HepG2 (cell line): ENCODE results near the gene PDCD5. TPM values are rescaled to one million over a fixed set of nuclear protein-coding genes. Genes with fewer than 3 reads are reported as not detected.

Experiments used
- ARNTL ChIP-seq: sonication (generic); formaldehyde crosslinking; IDR thresholded peaks from 2 replicates; pipeline ENCODE4 v1.4.0; 2020; ENCODE audit warnings: mild to moderate bottlenecking, missing genetic modification reagents
- EEA1 ChIP-seq: sonication (generic); formaldehyde crosslinking; IDR thresholded peaks from 2 replicates; pipeline ENCODE4 v1.5.1; 2020; ENCODE audit warnings: mild to moderate bottlenecking, missing genetic modification reagents, borderline replicate concordance
- GATAD2A ChIP-seq: IDR thresholded peaks from 2 replicates; pipeline ENCODE4 v1.6.1; 2016
- GTF2F1 ChIP-seq: fragments of 150-350 bp; IDR thresholded peaks from 2 replicates; pipeline ENCODE4 v1.6.1; 2014; ENCODE audit warnings: low read length
- KDM5B ChIP-seq: sonication (generic); formaldehyde crosslinking; IDR thresholded peaks from 2 replicates; pipeline ENCODE4 v1.4.0; 2020; ENCODE audit warnings: missing genetic modification reagents, mild to moderate bottlenecking, borderline replicate concordance
- PHF20 ChIP-seq: sonication (generic); formaldehyde crosslinking; IDR thresholded peaks from 2 replicates; pipeline ENCODE4 v1.5.0; 2020; ENCODE audit warnings: mild to moderate bottlenecking, missing genetic modification reagents
- POGZ ChIP-seq: sonication (generic); formaldehyde crosslinking; IDR thresholded peaks from 2 replicates; pipeline ENCODE4 v1.4.0; 2020; ENCODE audit warnings: mild to moderate bottlenecking, missing genetic modification reagents
- SPEN ChIP-seq: sonication (generic); formaldehyde crosslinking; IDR thresholded peaks from 2 replicates; pipeline ENCODE4 v1.5.1; 2020; ENCODE audit warnings: low read depth, mild to moderate bottlenecking, missing genetic modification reagents
- SRSF1 ChIP-seq: fragments of 200-400 bp; formaldehyde crosslinking; optimal IDR thresholded peaks from 2 replicates; pipeline ENCODE3; 2017; ENCODE audit warnings: mild to moderate bottlenecking, low read depth, low read length, moderate library complexity
- TGIF2 ChIP-seq: IDR thresholded peaks from 2 replicates; pipeline ENCODE4 v1.6.1; 2016; ENCODE audit warnings: control low read depth, missing compliant biosample characterization
- THAP11 ChIP-seq: IDR thresholded peaks from 2 replicates; pipeline ENCODE4 v1.6.1; 2016; ENCODE audit warnings: missing biosample characterization, missing genetic modification reagents
- TMF1 ChIP-seq: sonication (generic); formaldehyde crosslinking; IDR thresholded peaks from 2 replicates; pipeline ENCODE4 v1.8.1; 2022; ENCODE audit warnings: low read depth, missing genetic modification reagents
- ZMAT3 ChIP-seq: sonication (generic); formaldehyde crosslinking; conservative IDR thresholded peaks from 2 replicates; pipeline ENCODE4 v1.7.0; 2021; ENCODE audit warnings: missing genetic modification reagents
- ZNF138 ChIP-seq: sonication (generic); formaldehyde crosslinking; IDR thresholded peaks from 2 replicates; pipeline ENCODE4 v1.5.0; 2020; ENCODE audit warnings: mild to moderate bottlenecking, low read depth, missing genetic modification reagents
- ZNF354B ChIP-seq: sonication (generic); formaldehyde crosslinking; IDR thresholded peaks from 2 replicates; pipeline ENCODE4 v1.8.0; 2022; ENCODE audit warnings: mild to moderate bottlenecking, missing genetic modification reagents
- ZNF547 ChIP-seq: sonication (generic); formaldehyde crosslinking; IDR thresholded peaks from 2 replicates; pipeline ENCODE4 v1.5.1; 2020; ENCODE audit warnings: mild to moderate bottlenecking, missing genetic modification reagents
- ZNF749 ChIP-seq: sonication (generic); formaldehyde crosslinking; IDR thresholded peaks from 2 replicates; pipeline ENCODE4 v1.8.0; 2022; ENCODE audit warnings: mild to moderate bottlenecking, missing genetic modification reagents, moderate library complexity, borderline replicate concordance
- polyA plus RNA-seq, 8 experiments: library from polyadenylated mRNA; depleted of rRNA in 3 of 8; stranded (reverse) in 7 of 8; unstranded in 1 of 8; fragments of >200 nt; fragmentation: Illumina TruSeq in 4 of 8; extraction: Trizol in 4 of 8; gene quantifications; 2 replicates each; pipeline versions ENCODE4 v1.2.1 to v1.2.3, GENCODE V29; 2011 to 2016; ENCODE audit warnings: low read depth in 4 of 8, missing spikeins in 1 of 8, mixed read lengths in 1 of 8; ENCODE audit not compliant: insufficient read depth in 1 of 8
- total RNA-seq, 5 experiments: library from RNA; depleted of rRNA; stranded (reverse); fragments of >200 nt; fragmentation: Illumina TruSeq; extraction: Trizol; gene quantifications; 2 replicates each; pipeline ENCODE4 v1.2.3, GENCODE V29; 2016; ENCODE audit warnings: low read depth in 1 of 5
- TF ChIP-seq, protein P1 (sequence below): sonication (generic); formaldehyde crosslinking; conservative IDR thresholded peaks from 2 replicates; pipeline ENCODE4 v1.4.0; 2020; ENCODE audit warnings: mild to moderate bottlenecking, missing genetic modification reagents, moderate library complexity
- TF ChIP-seq, protein P2 (sequence below): sonication (generic); formaldehyde crosslinking; IDR thresholded peaks from 2 replicates; pipeline ENCODE4 v1.4.0; 2020; ENCODE audit warnings: mild to moderate bottlenecking, missing genetic modification reagents
- TF ChIP-seq, protein P3 (sequence below): sonication (generic); formaldehyde crosslinking; IDR thresholded peaks from 2 replicates; pipeline ENCODE4 v1.4.0; 2020; ENCODE audit warnings: missing genetic modification reagents

The PDCD5 gene
- total and polyA plus RNA-seq, 2 of the 13 experiments (the other 11 are each of a cell fraction or from before 2014, with no cell fraction given) = 56.3 to 332 TPM

DNA sequence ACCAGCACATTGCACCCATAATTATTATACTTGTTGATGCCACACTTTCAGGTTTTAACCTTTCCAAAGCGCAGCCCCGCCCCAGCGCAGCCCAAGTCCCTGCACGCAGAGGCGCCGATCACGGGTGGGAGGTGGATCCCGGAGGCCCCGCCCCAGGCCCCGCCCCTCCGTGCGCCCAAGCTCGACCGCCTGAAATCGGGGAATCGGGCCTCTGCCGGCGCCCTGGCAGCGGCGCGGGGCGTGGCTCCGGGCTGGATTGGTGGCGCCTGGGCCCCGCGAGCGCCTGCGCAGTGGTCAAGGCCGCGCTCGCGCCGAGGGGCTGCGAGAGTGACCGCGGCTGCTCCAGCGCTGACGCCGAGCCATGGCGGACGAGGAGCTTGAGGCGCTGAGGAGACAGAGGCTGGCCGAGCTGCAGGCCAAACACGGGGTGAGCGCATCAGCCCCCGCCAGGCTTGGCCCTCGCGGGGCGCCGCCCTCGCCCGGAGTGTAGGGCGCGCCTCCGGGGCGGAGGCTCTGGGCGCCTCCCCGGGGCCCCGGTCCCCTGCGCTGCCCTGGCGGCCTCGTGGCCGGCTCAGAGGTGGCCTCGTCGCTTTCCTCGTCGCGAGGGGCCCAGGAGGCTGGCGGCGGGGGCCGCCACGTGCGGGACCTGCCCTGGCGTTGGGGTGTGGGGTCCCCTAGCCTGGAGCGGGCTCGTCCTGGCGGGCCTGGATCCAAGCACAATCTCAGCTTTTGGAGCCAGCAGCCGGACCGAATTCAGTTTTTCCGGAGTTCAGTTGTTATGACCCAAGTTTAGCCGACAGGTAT is at the start of gene PDCD5 (continued):
- TF ChIP-seq, protein P1, sequence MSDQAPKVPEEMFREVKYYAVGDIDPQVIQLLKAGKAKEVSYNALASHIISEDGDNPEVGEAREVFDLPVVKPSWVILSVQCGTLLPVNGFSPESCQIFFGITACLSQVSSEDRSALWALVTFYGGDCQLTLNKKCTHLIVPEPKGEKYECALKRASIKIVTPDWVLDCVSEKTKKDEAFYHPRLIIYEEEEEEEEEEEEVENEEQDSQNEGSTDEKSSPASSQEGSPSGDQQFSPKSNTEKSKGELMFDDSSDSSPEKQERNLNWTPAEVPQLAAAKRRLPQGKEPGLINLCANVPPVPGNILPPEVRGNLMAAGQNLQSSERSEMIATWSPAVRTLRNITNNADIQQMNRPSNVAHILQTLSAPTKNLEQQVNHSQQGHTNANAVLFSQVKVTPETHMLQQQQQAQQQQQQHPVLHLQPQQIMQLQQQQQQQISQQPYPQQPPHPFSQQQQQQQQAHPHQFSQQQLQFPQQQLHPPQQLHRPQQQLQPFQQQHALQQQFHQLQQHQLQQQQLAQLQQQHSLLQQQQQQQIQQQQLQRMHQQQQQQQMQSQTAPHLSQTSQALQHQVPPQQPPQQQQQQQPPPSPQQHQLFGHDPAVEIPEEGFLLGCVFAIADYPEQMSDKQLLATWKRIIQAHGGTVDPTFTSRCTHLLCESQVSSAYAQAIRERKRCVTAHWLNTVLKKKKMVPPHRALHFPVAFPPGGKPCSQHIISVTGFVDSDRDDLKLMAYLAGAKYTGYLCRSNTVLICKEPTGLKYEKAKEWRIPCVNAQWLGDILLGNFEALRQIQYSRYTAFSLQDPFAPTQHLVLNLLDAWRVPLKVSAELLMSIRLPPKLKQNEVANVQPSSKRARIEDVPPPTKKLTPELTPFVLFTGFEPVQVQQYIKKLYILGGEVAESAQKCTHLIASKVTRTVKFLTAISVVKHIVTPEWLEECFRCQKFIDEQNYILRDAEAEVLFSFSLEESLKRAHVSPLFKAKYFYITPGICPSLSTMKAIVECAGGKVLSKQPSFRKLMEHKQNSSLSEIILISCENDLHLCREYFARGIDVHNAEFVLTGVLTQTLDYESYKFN = peak; percentile 43; the same call in 1 of the 2 replicates
- peak; percentile 60; the same call in 1 of the 2 replicates for TF ChIP-seq ARNTL (CRISPR knock-in tag)
- TF ChIP-seq GATAD2A (CRISPR knock-in tag) = peak; percentile 45; the same call in 1 of the 2 replicates
- TF ChIP-seq KDM5B = peak; percentile 73; the same call in 1 of the 2 replicates
- peak; percentile 65 for TF ChIP-seq PHF20 (CRISPR knock-in tag)
- TF ChIP-seq, protein P2, sequence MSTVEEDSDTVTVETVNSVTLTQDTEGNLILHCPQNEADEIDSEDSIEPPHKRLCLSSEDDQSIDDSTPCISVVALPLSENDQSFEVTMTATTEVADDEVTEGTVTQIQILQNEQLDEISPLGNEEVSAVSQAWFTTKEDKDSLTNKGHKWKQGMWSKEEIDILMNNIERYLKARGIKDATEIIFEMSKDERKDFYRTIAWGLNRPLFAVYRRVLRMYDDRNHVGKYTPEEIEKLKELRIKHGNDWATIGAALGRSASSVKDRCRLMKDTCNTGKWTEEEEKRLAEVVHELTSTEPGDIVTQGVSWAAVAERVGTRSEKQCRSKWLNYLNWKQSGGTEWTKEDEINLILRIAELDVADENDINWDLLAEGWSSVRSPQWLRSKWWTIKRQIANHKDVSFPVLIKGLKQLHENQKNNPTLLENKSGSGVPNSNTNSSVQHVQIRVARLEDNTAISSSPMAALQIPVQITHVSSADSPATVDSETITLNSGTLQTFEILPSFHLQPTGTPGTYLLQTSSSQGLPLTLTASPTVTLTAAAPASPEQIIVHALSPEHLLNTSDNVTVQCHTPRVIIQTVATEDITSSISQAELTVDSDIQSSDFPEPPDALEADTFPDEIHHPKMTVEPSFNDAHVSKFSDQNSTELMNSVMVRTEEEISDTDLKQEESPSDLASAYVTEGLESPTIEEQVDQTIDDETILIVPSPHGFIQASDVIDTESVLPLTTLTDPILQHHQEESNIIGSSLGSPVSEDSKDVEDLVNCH (CRISPR knock-in tag) = no peak
- 0 out of 2 replicates have a peak, but pooled peaks have one; percentile 18 for TF ChIP-seq ZMAT3 (CRISPR knock-in tag)
- TF ChIP-seq ZNF354B (CRISPR knock-in tag) = no peak; the same call in 1 of the 2 replicates
- peak; percentile 73 for TF ChIP-seq SRSF1
- TF ChIP-seq ZNF138 = peak; percentile 28; the same call in 1 of the 2 replicates
- peak; percentile 44; the same call in 1 of the 2 replicates for TF ChIP-seq POGZ (CRISPR knock-in tag)
- peak; percentile 89 for TF ChIP-seq TMF1 (CRISPR knock-in tag)
- 0 out of 2 replicates have a peak, but pooled peaks have one; percentile 8 for TF ChIP-seq GTF2F1
- no peak for TF ChIP-seq ZNF749 (CRISPR knock-in tag)
- peak; percentile 76 for TF ChIP-seq THAP11
- TF ChIP-seq SPEN = peak; percentile 67; the same call in 1 of the 2 replicates
- peak; percentile 82 for TF ChIP-seq ZNF547 (CRISPR knock-in tag)
- TF ChIP-seq, protein P3, sequence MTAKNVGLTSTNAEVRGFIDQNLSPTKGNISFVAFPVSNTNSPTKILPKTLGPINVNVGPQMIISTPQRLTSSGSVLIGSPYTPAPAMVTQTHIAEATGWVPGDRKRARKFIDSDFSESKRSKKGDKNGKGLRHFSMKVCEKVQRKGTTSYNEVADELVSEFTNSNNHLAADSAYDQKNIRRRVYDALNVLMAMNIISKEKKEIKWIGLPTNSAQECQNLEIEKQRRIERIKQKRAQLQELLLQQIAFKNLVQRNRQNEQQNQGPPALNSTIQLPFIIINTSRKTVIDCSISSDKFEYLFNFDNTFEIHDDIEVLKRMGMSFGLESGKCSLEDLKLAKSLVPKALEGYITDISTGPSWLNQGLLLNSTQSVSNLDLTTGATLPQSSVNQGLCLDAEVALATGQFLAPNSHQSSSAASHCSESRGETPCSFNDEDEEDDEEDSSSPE (CRISPR knock-in tag) = no peak; the same call in 1 of the 2 replicates
- peak; percentile 46; the same call in 1 of the 2 replicates for TF ChIP-seq TGIF2 (CRISPR knock-in tag)
- peak; percentile 68; the same call in 1 of the 2 replicates for TF ChIP-seq EEA1 (CRISPR knock-in tag)
